ENCODE measurements around the gene RTN1. TPM values are rescaled to one million over a fixed set of nuclear protein-coding genes. Genes with fewer than 3 reads are reported as not detected.

RTN1 gene
- total RNA-seq, 1 donor from 2014 or later: not detected

DNA sequence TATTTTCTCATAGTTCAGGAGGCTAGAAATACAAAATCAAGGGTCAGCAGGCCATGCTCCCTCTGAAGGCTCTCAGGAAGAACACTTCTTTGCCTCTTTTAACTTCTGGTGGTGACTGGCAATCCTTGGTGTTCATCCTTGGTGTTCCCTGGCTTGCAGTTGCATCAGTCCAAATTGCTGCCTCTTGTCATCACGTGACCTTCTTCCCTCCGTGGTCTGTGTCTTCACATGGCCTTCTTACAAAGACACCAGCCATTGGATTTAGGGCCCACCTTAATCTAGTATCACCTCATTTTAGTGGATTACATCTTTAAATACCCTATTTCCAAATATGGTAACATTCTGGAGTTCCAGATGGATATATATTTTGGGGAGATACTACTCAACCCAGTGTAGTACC, 41.9 kb upstream of the RTN1 start:
- Histone ChIP-seq H3K36me3 (ENCODE audit: control insufficient read depth, insufficient read depth, low read length) (no peaks in the 10 kb centered on the region), H3K4me3 (ENCODE audit: low read depth, low read length) (no peak overlapping the region), H3K27me3 (ENCODE audit: control insufficient read depth, insufficient read depth, low read length) (peaks cover 2% of the 10 kb centered on the region)
- TF ChIP-seq CTCF (IDR thresholded peaks at IDR 0.05; ENCODE audit: insufficient read depth, low read length, severe bottlenecking): no peak
- no peak for DNase-seq (ENCODE audit: low read depth)
- FAIRE-seq: no peak

DNA sequence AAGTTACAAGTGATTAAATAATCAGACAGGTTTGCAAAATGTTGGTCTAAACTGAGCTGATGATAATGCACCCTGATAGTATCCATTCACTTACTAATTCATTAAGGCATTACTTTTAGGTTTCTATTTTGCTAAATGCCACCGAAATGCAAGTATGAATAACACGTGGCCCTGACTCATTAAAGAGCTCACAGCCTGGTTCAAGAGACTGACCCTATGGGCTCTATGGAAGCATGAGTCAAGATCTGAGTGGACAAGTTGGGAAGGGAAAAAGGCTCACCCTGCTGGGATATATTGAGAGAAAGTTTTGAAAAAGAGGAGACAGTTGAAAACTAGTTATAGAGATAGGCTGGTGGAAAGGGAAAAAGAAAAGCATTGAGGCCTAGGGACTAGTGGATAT, 34.6 kb upstream of the RTN1 start:
- TF ChIP-seq CTCF (IDR thresholded peaks at IDR 0.05; ENCODE audit: insufficient read depth, low read length, severe bottlenecking): no peak
- Histone ChIP-seq H3K4me3 (ENCODE audit: low read depth, low read length) (no peak overlapping the region), H3K36me3 (ENCODE audit: control insufficient read depth, insufficient read depth, low read length) (no peaks in the 10 kb centered on the region), H3K27me3 (ENCODE audit: control insufficient read depth, insufficient read depth, low read length) (no peaks in the 10 kb centered on the region)
- DNase-seq (ENCODE audit: low read depth): peak; percentile 32
- FAIRE-seq: no peak

DNA sequence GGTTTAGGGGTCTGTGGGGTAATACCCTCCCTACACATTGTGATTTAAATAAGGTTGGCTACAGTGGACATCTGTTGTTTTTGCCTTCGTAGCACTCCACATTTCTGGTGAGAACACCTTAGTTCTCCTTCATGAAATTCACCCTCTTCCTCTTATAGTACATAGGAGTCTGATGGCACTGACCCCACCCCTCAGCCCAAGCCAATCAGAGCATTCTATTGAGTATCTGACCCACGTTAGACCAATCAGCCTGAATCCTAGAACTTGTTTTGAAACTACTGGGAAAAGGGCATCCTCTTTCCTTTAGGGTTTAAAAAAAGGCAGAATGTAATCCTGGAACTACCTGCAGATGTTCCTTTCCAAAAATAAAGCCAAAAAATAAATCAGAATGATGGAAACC, 33.6 kb upstream of the RTN1 start:
- no peak for TF ChIP-seq CTCF (IDR thresholded peaks at IDR 0.05; ENCODE audit: insufficient read depth, low read length, severe bottlenecking)
- Histone ChIP-seq H3K4me3 (ENCODE audit: low read depth, low read length) (no peak overlapping the region), H3K27me3 (ENCODE audit: control insufficient read depth, insufficient read depth, low read length) (peaks cover 2% of the 10 kb centered on the region), H3K36me3 (ENCODE audit: control insufficient read depth, insufficient read depth, low read length) (no peaks in the 10 kb centered on the region)
- DNase-seq (ENCODE audit: low read depth) (no peak), FAIRE-seq (no peak)

GRCh38 chr14:59900556-59900955, 30.0 kb upstream of the RTN1 start:
- DNase-seq (ENCODE audit: low read depth) (no peak), FAIRE-seq (no peak)
- Histone ChIP-seq H3K36me3 (ENCODE audit: control insufficient read depth, insufficient read depth, low read length) (no peaks in the 10 kb centered on the region), H3K4me3 (ENCODE audit: low read depth, low read length) (no peak overlapping the region), H3K27me3 (ENCODE audit: control insufficient read depth, insufficient read depth, low read length) (peaks cover 2% of the 10 kb centered on the region)
- no peak for TF ChIP-seq CTCF (IDR thresholded peaks at IDR 0.05; ENCODE audit: insufficient read depth, low read length, severe bottlenecking)

- TF ChIP-seq CTCF (IDR thresholded peaks at IDR 0.05; ENCODE audit: insufficient read depth, low read length, severe bottlenecking): peak; percentile 55
- H3K4me3 ChIP-seq (ENCODE audit: low read depth, low read length): no peak overlapping the region
- H3K27me3 ChIP-seq (ENCODE audit: control insufficient read depth, insufficient read depth, low read length): peaks cover 2% of the 10 kb centered on the region
- no peaks in the 10 kb centered on the region for H3K36me3 ChIP-seq (ENCODE audit: control insufficient read depth, insufficient read depth, low read length)
- no peak for FAIRE-seq
- peak; percentile 34 for DNase-seq (ENCODE audit: low read depth)
These were observed 27.3 kb upstream of the RTN1 start for GRCh38 chr14:59897757-59898383.

DNA sequence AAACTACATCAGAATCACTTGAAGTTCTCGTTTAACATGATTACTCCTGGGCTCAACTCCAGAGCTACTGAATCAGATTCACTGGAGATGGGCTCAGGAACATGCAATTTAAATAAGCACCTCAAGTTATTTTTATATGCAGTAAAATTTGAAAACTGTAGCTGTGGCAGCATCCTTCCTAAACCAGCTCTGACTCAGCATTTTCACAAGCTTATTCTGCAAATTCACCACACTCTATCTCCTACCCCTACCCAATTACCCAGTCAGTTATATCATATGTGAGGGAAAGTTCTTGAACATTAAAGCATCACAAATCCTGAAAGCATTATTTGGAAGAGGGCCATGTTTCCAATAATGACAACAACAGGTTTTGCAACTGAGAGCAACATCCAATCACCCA, 25.1 kb upstream of the RTN1 start:
- Histone ChIP-seq H3K4me3 (ENCODE audit: low read depth, low read length) (no peak overlapping the region), H3K27me3 (ENCODE audit: control insufficient read depth, insufficient read depth, low read length) (peaks cover 2% of the 10 kb centered on the region), H3K36me3 (ENCODE audit: control insufficient read depth, insufficient read depth, low read length) (no peaks in the 10 kb centered on the region)
- DNase-seq (ENCODE audit: low read depth) (no peak), FAIRE-seq (no peak)
- TF ChIP-seq CTCF (IDR thresholded peaks at IDR 0.05; ENCODE audit: insufficient read depth, low read length, severe bottlenecking): no peak
